ENCODE results near the gene LCORL. TPM values are rescaled to one million over a fixed set of nuclear protein-coding genes. Genes with fewer than 3 reads are reported as not detected.

Gene LCORL
- total RNA-seq, 3 donors from 2014 or later (not counting 1 experiment from before 2014, with no cell fraction given): 19.9 to 28.4 (median 26.4) TPM

DNA sequence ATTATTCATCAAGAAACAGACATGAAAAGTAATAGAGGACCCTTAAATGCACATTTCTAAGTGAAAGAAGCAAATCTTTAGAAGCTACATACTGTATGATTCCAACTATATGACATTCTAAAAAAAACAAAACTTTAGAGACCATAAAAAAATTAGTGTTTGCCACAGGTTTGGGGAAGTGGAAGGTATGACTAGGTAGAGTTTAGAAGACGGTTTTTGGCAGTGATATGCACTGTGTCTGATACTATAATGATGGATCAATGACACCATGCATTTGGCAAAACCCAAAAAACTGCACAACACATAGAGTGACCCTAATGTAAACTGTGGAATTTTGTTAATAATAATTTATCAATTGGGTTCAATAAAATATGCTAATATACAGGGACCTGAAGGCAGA, 54.5 kb downstream of the LCORL start:
- no peaks in the 10 kb centered on the region for H3K36me3 ChIP-seq (ENCODE audit: control insufficient read depth, insufficient read depth, low read length)
- no peak for DNase-seq
- no peaks in the 10 kb centered on the region for H3K4me1 Mint-ChIP-seq

DNA sequence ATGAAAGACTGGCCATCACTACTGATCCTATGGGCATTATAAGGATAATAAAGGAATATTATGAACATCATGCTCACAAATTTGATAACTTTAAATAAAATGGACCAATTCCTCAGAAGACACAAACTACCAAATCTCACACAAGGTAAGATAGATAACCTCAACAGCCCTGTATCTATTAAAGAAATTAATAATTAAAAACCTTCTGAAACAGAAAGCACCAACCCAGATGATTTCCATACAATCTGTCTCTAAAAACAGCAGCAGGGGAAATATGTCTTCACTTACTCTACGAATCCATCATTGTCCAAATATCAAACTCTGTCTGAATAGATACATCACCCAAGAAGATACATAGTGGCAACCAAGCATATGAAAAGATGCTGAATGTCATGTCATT, 55.2 kb downstream of the LCORL start:
- DNase-seq: no peak
- no peak overlapping the region for H3K4me3 ChIP-seq (ENCODE audit: low read length)
- no CpG with 5 or more reads among the region's 1 CpG for WGBS (ENCODE audit: insufficient coverage)
- no peak for ATAC-seq
- H3K9me3 Mint-ChIP-seq: no peaks in the 10 kb centered on the region
- no peaks in the 10 kb centered on the region for H3K36me3 Mint-ChIP-seq
- H3K27me3 ChIP-seq (ENCODE audit: control insufficient read depth, insufficient read depth, low read length): no peaks in the 10 kb centered on the region
- no peaks in the 10 kb centered on the region for H3K9me3 ChIP-seq (ENCODE audit: control insufficient read depth, insufficient read depth, low read length)
- no peak overlapping the region for H3K4me3 Mint-ChIP-seq
- no peak overlapping the region for H3K27ac Mint-ChIP-seq
- TF ChIP-seq, protein P1, sequence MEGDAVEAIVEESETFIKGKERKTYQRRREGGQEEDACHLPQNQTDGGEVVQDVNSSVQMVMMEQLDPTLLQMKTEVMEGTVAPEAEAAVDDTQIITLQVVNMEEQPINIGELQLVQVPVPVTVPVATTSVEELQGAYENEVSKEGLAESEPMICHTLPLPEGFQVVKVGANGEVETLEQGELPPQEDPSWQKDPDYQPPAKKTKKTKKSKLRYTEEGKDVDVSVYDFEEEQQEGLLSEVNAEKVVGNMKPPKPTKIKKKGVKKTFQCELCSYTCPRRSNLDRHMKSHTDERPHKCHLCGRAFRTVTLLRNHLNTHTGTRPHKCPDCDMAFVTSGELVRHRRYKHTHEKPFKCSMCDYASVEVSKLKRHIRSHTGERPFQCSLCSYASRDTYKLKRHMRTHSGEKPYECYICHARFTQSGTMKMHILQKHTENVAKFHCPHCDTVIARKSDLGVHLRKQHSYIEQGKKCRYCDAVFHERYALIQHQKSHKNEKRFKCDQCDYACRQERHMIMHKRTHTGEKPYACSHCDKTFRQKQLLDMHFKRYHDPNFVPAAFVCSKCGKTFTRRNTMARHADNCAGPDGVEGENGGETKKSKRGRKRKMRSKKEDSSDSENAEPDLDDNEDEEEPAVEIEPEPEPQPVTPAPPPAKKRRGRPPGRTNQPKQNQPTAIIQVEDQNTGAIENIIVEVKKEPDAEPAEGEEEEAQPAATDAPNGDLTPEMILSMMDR (IDR thresholded peaks at IDR 0.05): no peak
- intact Hi-C loops (cut with micrococcal nuclease): no loop called here
- H3K27ac ChIP-seq (ENCODE audit: low read length): no peak overlapping the region
- H3K36me3 ChIP-seq (ENCODE audit: control insufficient read depth, insufficient read depth, low read length): peaks cover under 1% of the 10 kb centered on the region
- no peaks in the 10 kb centered on the region for H3K4me1 ChIP-seq (ENCODE audit: control insufficient read depth, insufficient read depth, low read length)
- no peaks in the 10 kb centered on the region for H3K27me3 Mint-ChIP-seq (ENCODE audit: low read depth in 2 of 2)
- no peaks in the 10 kb centered on the region for H3K4me1 Mint-ChIP-seq

More for the DNA sequence above, 54.5 kb downstream of the LCORL start:
- Mint-ChIP-seq H3K27me3 (ENCODE audit: low read depth in 2 of 2) (no peaks in the 10 kb centered on the region), H3K9me3 (no peaks in the 10 kb centered on the region), H3K4me3 (no peak overlapping the region), H3K27ac (no peak overlapping the region), H3K36me3 (no peaks in the 10 kb centered on the region)
- no peaks in the 10 kb centered on the region for H3K4me1 ChIP-seq (ENCODE audit: control insufficient read depth, insufficient read depth, low read length)
- TF ChIP-seq, protein P1 (IDR thresholded peaks at IDR 0.05): no peak
- intact Hi-C loops (cut with micrococcal nuclease): no loop called here
- ATAC-seq: no peak
- no peak overlapping the region for H3K4me3 ChIP-seq (ENCODE audit: low read length)
- WGBS (ENCODE audit: insufficient coverage): 100% methylated on average over 1 of the region's 1 CpG
- no peaks in the 10 kb centered on the region for H3K9me3 ChIP-seq (ENCODE audit: control insufficient read depth, insufficient read depth, low read length)
- H3K27me3 ChIP-seq (ENCODE audit: control insufficient read depth, insufficient read depth, low read length): no peaks in the 10 kb centered on the region
- H3K27ac ChIP-seq (ENCODE audit: low read length): no peak overlapping the region

DNA sequence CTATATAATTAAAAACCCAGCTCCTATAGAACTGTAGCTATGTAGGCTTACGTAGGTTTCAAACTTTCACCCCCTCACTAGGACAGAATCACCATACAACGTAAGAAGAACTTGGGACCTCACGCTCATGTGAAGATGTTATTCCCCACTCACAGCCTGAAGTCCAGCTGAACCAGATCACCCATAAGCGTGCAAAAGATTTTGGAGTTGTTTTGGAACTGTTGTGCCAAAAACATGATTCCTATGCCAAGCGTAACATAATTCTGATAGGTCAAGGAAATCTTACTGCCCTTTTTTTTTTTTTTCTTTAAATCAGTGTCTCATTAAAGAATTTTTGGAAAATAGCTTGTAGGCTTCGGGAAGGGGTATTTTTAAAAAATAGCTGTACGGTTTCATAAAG, 57.0 kb downstream of the LCORL start:
- Mint-ChIP-seq H3K27me3 (ENCODE audit: low read depth in 2 of 2) (no peaks in the 10 kb centered on the region), H3K4me1 (no peaks in the 10 kb centered on the region), H3K36me3 (no peaks in the 10 kb centered on the region), H3K9me3 (no peaks in the 10 kb centered on the region), H3K27ac (no peak overlapping the region), H3K4me3 (no peak overlapping the region)
- intact Hi-C loops (cut with micrococcal nuclease): no loop called here
- TF ChIP-seq, protein P1 (IDR thresholded peaks at IDR 0.05): no peak
- DNase-seq (no peak), ATAC-seq (no peak)
- Histone ChIP-seq H3K4me3 (ENCODE audit: low read length) (no peak overlapping the region), H3K27ac (ENCODE audit: low read length) (no peak overlapping the region), H3K9me3 (ENCODE audit: control insufficient read depth, insufficient read depth, low read length) (no peaks in the 10 kb centered on the region), H3K4me1 (ENCODE audit: control insufficient read depth, insufficient read depth, low read length) (no peaks in the 10 kb centered on the region), H3K27me3 (ENCODE audit: control insufficient read depth, insufficient read depth, low read length) (no peaks in the 10 kb centered on the region), H3K36me3 (ENCODE audit: control insufficient read depth, insufficient read depth, low read length) (peaks cover 9% of the 10 kb centered on the region)
- WGBS (ENCODE audit: insufficient coverage): 94% methylated on average over 7 of the region's 7 CpGs

DNA sequence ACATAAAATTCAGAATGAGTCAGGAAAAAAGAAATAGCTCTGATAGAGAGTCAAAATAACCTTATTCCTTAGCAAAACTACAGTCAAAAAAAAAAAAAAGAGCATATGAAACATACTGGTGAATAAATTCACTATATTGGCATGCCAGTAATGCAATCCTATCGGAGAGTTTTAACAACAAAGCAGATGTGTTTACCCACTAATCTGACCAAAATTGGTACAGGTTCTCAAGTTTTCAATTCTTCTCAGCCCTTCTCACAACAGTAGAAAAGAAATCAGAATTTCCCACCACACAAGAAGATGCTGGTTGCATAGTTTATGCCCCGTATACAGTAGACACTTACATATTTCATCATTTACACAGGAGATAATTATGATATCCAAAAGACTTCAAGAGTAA, 59.4 kb downstream of the LCORL start:
- no peak overlapping the region for H3K4me3 ChIP-seq (ENCODE audit: low read length)
- H3K4me1 Mint-ChIP-seq: no peaks in the 10 kb centered on the region

More for the DNA sequence above, 59.4 kb downstream of the LCORL start:
- H3K9me3 ChIP-seq (ENCODE audit: control insufficient read depth, insufficient read depth, low read length): no peaks in the 10 kb centered on the region
- no peaks in the 10 kb centered on the region for H3K4me1 ChIP-seq (ENCODE audit: control insufficient read depth, insufficient read depth, low read length)
- Mint-ChIP-seq H3K36me3 (no peaks in the 10 kb centered on the region), H3K9me3 (no peaks in the 10 kb centered on the region), H3K4me3 (no peak overlapping the region), H3K27me3 (ENCODE audit: low read depth in 2 of 2) (no peaks in the 10 kb centered on the region), H3K27ac (no peak overlapping the region)
- H3K27ac ChIP-seq (ENCODE audit: low read length): no peak overlapping the region
- peaks cover 17% of the 10 kb centered on the region for H3K36me3 ChIP-seq (ENCODE audit: control insufficient read depth, insufficient read depth, low read length)
- no peak for ATAC-seq
- intact Hi-C loops (cut with micrococcal nuclease): no loop called here
- WGBS (ENCODE audit: insufficient coverage): 91% methylated on average over 2 of the region's 2 CpGs
- TF ChIP-seq, protein P1 (IDR thresholded peaks at IDR 0.05): no peak
- no peaks in the 10 kb centered on the region for H3K27me3 ChIP-seq (ENCODE audit: control insufficient read depth, insufficient read depth, low read length)
- DNase-seq: no peak
